ENCODE data around the gene RILPL1.
"Not testable (repeated sequence)": the region's sequence is repeated elsewhere in the genome, so short reads cannot be mapped to it uniquely, and the experiment has no call there.

The RILPL1 gene

GRCh38 chr12:123529686-123530085, 3.8 kb downstream of the RILPL1 start:
- DNase-seq (ENCODE audit: low spot score), result no peak

GRCh38 chr12:123528858-123529257, 4.7 kb downstream of the RILPL1 start:
- no peak for DNase-seq (ENCODE audit: low spot score)

GRCh38 chr12:123526542-123527080, 6.9 kb downstream of the RILPL1 start:
- DNase-seq (ENCODE audit: low spot score), result no peak

- no peak for DNase-seq (ENCODE audit: low spot score)
Measured at GRCh38 chr12:123524378-123524777, 9.1 kb downstream of the RILPL1 start.

- DNase-seq (ENCODE audit: low spot score), result no peak
Measured at GRCh38 chr12:123523518-123523917, 10.0 kb downstream of the RILPL1 start.

- DNase-seq (ENCODE audit: low spot score), result no peak
Measured at GRCh38 chr12:123522164-123522563, 11.4 kb downstream of the RILPL1 start.

- no peak for DNase-seq (ENCODE audit: low spot score)
Measured at GRCh38 chr12:123520567-123521474, 12.7 kb downstream of the RILPL1 start.

- no peak for DNase-seq (ENCODE audit: low spot score)
Measured at GRCh38 chr12:123519141-123520001, 14.1 kb downstream of the RILPL1 start.

- DNase-seq (ENCODE audit: low spot score), result no peak
Measured at GRCh38 chr12:123516216-123516780, 17.2 kb downstream of the RILPL1 start.

- DNase-seq (ENCODE audit: low spot score), result not testable (repeated sequence)
Measured at GRCh38 chr12:123514582-123515221, 18.8 kb downstream of the RILPL1 start.

GRCh38 chr12:123513805-123514204, 19.7 kb downstream of the RILPL1 start:
- DNase-seq (ENCODE audit: low spot score), result no peak

- no peak for DNase-seq (ENCODE audit: low spot score)
Measured at GRCh38 chr12:123512838-123513665, 20.5 kb downstream of the RILPL1 start.

- DNase-seq (ENCODE audit: low spot score), result no peak
Measured at GRCh38 chr12:123506843-123507236, 26.7 kb downstream of the RILPL1 start.

GRCh38 chr12:123506059-123506842, 27.3 kb downstream of the RILPL1 start:
- no peak for DNase-seq (ENCODE audit: low spot score)

- no peak for DNase-seq (ENCODE audit: low spot score)
Measured at GRCh38 chr12:123502163-123502704, 31.3 kb downstream of the RILPL1 start.

GRCh38 chr12:123499332-123499731, 34.2 kb downstream of the RILPL1 start:
- DNase-seq (ENCODE audit: low spot score), result no peak

- no peak for DNase-seq (ENCODE audit: low spot score)
Measured at GRCh38 chr12:123498126-123498825, 35.2 kb downstream of the RILPL1 start.

GRCh38 chr12:123497065-123497464, 36.5 kb downstream of the RILPL1 start:
- no peak for DNase-seq (ENCODE audit: low spot score)
